H1 (cell line): ENCODE measurements around the gene ANXA6. TPM values are rescaled to one million over a fixed set of nuclear protein-coding genes. Genes with fewer than 3 reads are reported as not detected.

Source experiments
- CTCF ChIA-PET: fragments of 300-600 bp; sonication (Branson Sonifier 250); formaldehyde crosslinking; loops from one replicate; lab custom pipeline; 2021; ENCODE audit not compliant: partially characterized antibody; lab: Charles Lee
- POLR2A ChIA-PET: fragments of 300-600 bp; sonication (Branson Sonifier 250); formaldehyde crosslinking; loops from one replicate; lab custom pipeline; 2021; ENCODE audit warnings: inconsistent platforms; ENCODE audit not compliant: partially characterized antibody; lab: Charles Lee
- DNase-seq, 2 experiments: peaks; one replicate each; pipeline versions ENCODE4 v3.0.0 to v3.0.0-alpha.2; 2010 to 2022; ENCODE audit warnings: low spot score in 2 of 2, low read depth in 1 of 2, mixed read lengths in 1 of 2
- FAIRE-seq: peaks from 2 replicates; lab custom pipeline; 2011; peaks lifted over from hg19 to GRCh38; lab: Jason Lieb, UNC
- H2AFZ ChIP-seq: 2 replicates; pipeline ENCODE4 v1.8.1; 2012; ENCODE audit warnings: low read length, inconsistent platforms
- H2AK5ac ChIP-seq: 2 replicates; pipeline ENCODE4 v1.6.1; 2013; ENCODE audit warnings: low read depth, low read length
- H2BK120ac ChIP-seq: replicated peaks from 2 replicates; pipeline ENCODE3; 2013; ENCODE audit warnings: low read depth, low read length, inconsistent platforms
- H2BK12ac ChIP-seq: 2 replicates; pipeline ENCODE4 v1.6.1; 2013; ENCODE audit warnings: low read depth, low read length
- H2BK15ac ChIP-seq: 2 replicates; pipeline ENCODE4 v1.6.1; 2013; ENCODE audit warnings: low read length
- H2BK20ac ChIP-seq: 2 replicates; pipeline ENCODE4 v1.6.1; 2013; ENCODE audit warnings: low read length
- H2BK5ac ChIP-seq: 2 replicates; pipeline ENCODE4 v1.6.1; 2013; ENCODE audit warnings: low read depth, low read length
- H3K14ac ChIP-seq: 2 replicates; pipeline ENCODE4 v1.6.1; 2013; ENCODE audit warnings: inconsistent platforms; ENCODE audit not compliant: insufficient read length
- H3K18ac ChIP-seq: 2 replicates; pipeline ENCODE4 v1.6.1; 2013; ENCODE audit warnings: low read length; ENCODE audit errors: extremely low read depth
- H3K23ac ChIP-seq: 2 replicates; pipeline ENCODE4 v1.6.1; 2013; ENCODE audit warnings: inconsistent platforms; ENCODE audit not compliant: insufficient read length
- H3K23me2 ChIP-seq: 2 replicates; pipeline ENCODE4 v1.6.1; 2013; ENCODE audit warnings: low read depth, low read length
- H3K27ac ChIP-seq: 2 replicates; pipeline ENCODE4 v1.6.1; 2011; ENCODE audit warnings: low read depth, low read length, inconsistent platforms
- H3K27me3 ChIP-seq, 4 experiments: replicated peaks in 1 of 4; 1 replicate in 1 of 4; 2 replicates in 3 of 4; pipeline versions ENCODE4 v1.6.1 to v1.8.1; 2011 to 2013; ENCODE audit warnings: low read length in 3 of 4, mild to moderate bottlenecking in 3 of 4, inconsistent platforms in 2 of 4, mixed read lengths in 2 of 4, moderate library complexity in 1 of 4; ENCODE audit not compliant: control insufficient read depth in 3 of 4, insufficient read depth in 3 of 4; ENCODE audit errors: extremely low read depth in 1 of 4
- H3K36me3 ChIP-seq, 4 experiments: 2 replicates each; pipeline versions ENCODE4 v1.6.1 to v1.8.1; 2011 to 2013; ENCODE audit warnings: mild to moderate bottlenecking in 4 of 4, low read length in 3 of 4, moderate library complexity in 2 of 4, control low read depth in 1 of 4, inconsistent platforms in 1 of 4; ENCODE audit not compliant: insufficient read depth in 4 of 4, control insufficient read depth in 2 of 4
- H3K4ac ChIP-seq: replicated peaks from 2 replicates; pipeline ENCODE3; 2013; ENCODE audit warnings: low read length, low read depth, mixed read lengths, inconsistent platforms; ENCODE audit not compliant: insufficient read length
- H3K4me1 ChIP-seq, 4 experiments: replicated peaks in 1 of 4; 1 replicate in 1 of 4; 2 replicates in 3 of 4; pipeline versions ENCODE4 v1.6.1 to v1.8.1; 2011 to 2013; ENCODE audit warnings: low read length in 3 of 4, inconsistent platforms in 2 of 4, mixed read lengths in 1 of 4; ENCODE audit not compliant: insufficient read depth in 4 of 4, control insufficient read depth in 3 of 4
- H3K4me2 ChIP-seq, 2 experiments: 2 replicates each; pipeline versions ENCODE4 v1.6.1 to v1.8.1; 2011 to 2013; ENCODE audit warnings: low read depth in 2 of 2, low read length in 2 of 2, control low read depth in 1 of 2, inconsistent platforms in 1 of 2, mild to moderate bottlenecking in 1 of 2; ENCODE audit not compliant: insufficient read depth in 1 of 2
- H3K4me3 ChIP-seq, 4 experiments: fragments of 200-600, 300-600 bp in 1 of 4; sonication (generic), shearing (Covaris generic), sonication (Bioruptor Twin) in 1 of 4; 2 replicates each; pipeline versions ENCODE4 v1.5.1 to v1.8.1; 2011 to 2016; ENCODE audit warnings: low read length in 4 of 4, low read depth in 3 of 4, control low read depth in 2 of 4, inconsistent platforms in 2 of 4, mild to moderate bottlenecking in 2 of 4, mixed read lengths in 1 of 4, moderate library complexity in 1 of 4; ENCODE audit not compliant: insufficient read depth in 2 of 4; ENCODE audit errors: extremely low read depth in 1 of 4
- H3K56ac ChIP-seq: replicated peaks from 2 replicates; pipeline ENCODE3; 2013; ENCODE audit warnings: low read depth, mild to moderate bottlenecking, mixed read lengths, low read length, inconsistent platforms; ENCODE audit not compliant: insufficient read length
- H3K79me1 ChIP-seq: 2 replicates; pipeline ENCODE4 v1.6.1; 2013; ENCODE audit warnings: low read depth, low read length, control low read depth
- H3K79me2 ChIP-seq, 2 experiments: 2 replicates each; pipeline versions ENCODE4 v1.6.1 to v1.8.1; 2012 to 2013; ENCODE audit warnings: low read length in 2 of 2, mild to moderate bottlenecking in 2 of 2, inconsistent platforms in 1 of 2; ENCODE audit not compliant: insufficient read depth in 2 of 2, control insufficient read depth in 1 of 2
- H3K9ac ChIP-seq, 4 experiments: replicated peaks in 1 of 4; 1 replicate in 1 of 4; 2 replicates in 3 of 4; pipeline versions ENCODE4 v1.6.1 to v1.8.1; 2011 to 2013; ENCODE audit warnings: low read depth in 3 of 4, low read length in 3 of 4, control low read depth in 2 of 4, mild to moderate bottlenecking in 2 of 4, moderate library complexity in 2 of 4, inconsistent platforms in 1 of 4; ENCODE audit errors: extremely low read depth in 1 of 4
- H3K9me3 ChIP-seq, 2 experiments: 2 replicates each; pipeline versions ENCODE4 v1.6.1 to v1.8.1; 2012 to 2013; ENCODE audit warnings: mild to moderate bottlenecking in 2 of 2, moderate library complexity in 2 of 2, control low read depth in 1 of 2, inconsistent platforms in 1 of 2, low read depth in 1 of 2, low read length in 1 of 2, mixed read lengths in 1 of 2; ENCODE audit not compliant: insufficient read depth in 2 of 2
- H4K20me1 ChIP-seq, 2 experiments: replicated peaks in 1 of 2; 2 replicates each; pipeline versions ENCODE3 to v1.8.1; 2011 to 2013; ENCODE audit warnings: inconsistent platforms in 2 of 2, low read length in 2 of 2, mild to moderate bottlenecking in 1 of 2; ENCODE audit not compliant: insufficient read depth in 2 of 2, control insufficient read depth in 1 of 2
- H4K5ac ChIP-seq: 2 replicates; pipeline ENCODE4 v1.6.1; 2013; ENCODE audit warnings: low read length, low read depth, mixed read lengths, inconsistent platforms; ENCODE audit not compliant: insufficient read length
- H4K8ac ChIP-seq: 2 replicates; pipeline ENCODE4 v1.8.0; 2013; ENCODE audit warnings: mild to moderate bottlenecking, moderate library complexity, low read length, inconsistent platforms; ENCODE audit not compliant: insufficient read depth; ENCODE audit errors: extremely low read depth
- H4K91ac ChIP-seq: replicated peaks from 2 replicates; pipeline ENCODE3; 2013; ENCODE audit warnings: low read length, mixed read lengths, inconsistent platforms; ENCODE audit not compliant: insufficient read length
- ASH2L ChIP-seq: fragments of 200-600, 300-600 bp; sonication (generic); IDR thresholded peaks from one replicate; pipeline ENCODE4 v1.7.1; 2017; ENCODE audit warnings: low read length
- BACH1 ChIP-seq: IDR thresholded peaks from 2 replicates; pipeline ENCODE4 v1.6.1; 2012; ENCODE audit warnings: low read length, improper control_type of control experiment
- CBX5 ChIP-seq: fragments of 300-800, 300-1000 bp; sonication (generic); IDR thresholded peaks from 2 replicates; pipeline ENCODE4 v1.7.1; 2016; ENCODE audit warnings: antibody characterized with exemption, low read length, low read depth
- CREB1 ChIP-seq: IDR thresholded peaks from 2 replicates; pipeline ENCODE4 v1.6.1; 2012; ENCODE audit warnings: inconsistent platforms
- CTBP2 ChIP-seq: IDR thresholded peaks from 2 replicates; pipeline ENCODE4 v1.7.0; 2011; ENCODE audit warnings: borderline replicate concordance, mild to moderate bottlenecking, moderate library complexity, mixed read lengths, low read length; ENCODE audit not compliant: insufficient read depth, insufficient read length
- FOSL1 ChIP-seq: IDR thresholded peaks from 2 replicates; pipeline ENCODE4 v1.6.1; 2011; ENCODE audit warnings: mild to moderate bottlenecking, low read depth, low read length, moderate library complexity; ENCODE audit not compliant: insufficient read depth
- HDAC2 ChIP-seq, 2 experiments: fragments of 300-600 bp in 1 of 2; sonication (generic) in 1 of 2; IDR thresholded peaks; 2 replicates each; pipeline ENCODE4 v1.6.1; 2011 to 2012; ENCODE audit warnings: low read depth in 2 of 2, low read length in 2 of 2, mild to moderate bottlenecking in 2 of 2, moderate library complexity in 2 of 2, borderline replicate concordance in 1 of 2, inconsistent platforms in 1 of 2
- MAX ChIP-seq: IDR thresholded peaks from 2 replicates; pipeline ENCODE4 v1.6.1; 2012; ENCODE audit warnings: inconsistent platforms
- POU5F1 ChIP-seq: IDR thresholded peaks from 2 replicates; pipeline ENCODE4 v1.6.1; 2011; ENCODE audit warnings: low read depth, mild to moderate bottlenecking, low read length, moderate library complexity
- RAD21 ChIP-seq, 2 experiments: IDR thresholded peaks in 1 of 2; conservative IDR thresholded peaks in 1 of 2; 2 replicates each; pipeline ENCODE4 v1.6.1; 2011; ENCODE audit warnings: low read depth in 2 of 2, low read length in 2 of 2, improper control_type of control experiment in 1 of 2, inconsistent platforms in 1 of 2, mild to moderate bottlenecking in 1 of 2, moderate library complexity in 1 of 2
- TCF12 ChIP-seq: IDR thresholded peaks from 2 replicates; pipeline ENCODE4 v1.6.1; 2011; ENCODE audit warnings: low read depth, mild to moderate bottlenecking, low read length
- TEAD4 ChIP-seq: IDR thresholded peaks from 2 replicates; pipeline ENCODE4 v1.6.1; 2012; ENCODE audit warnings: low read depth, low read length, inconsistent platforms, mixed read lengths
- WGBS, 2 experiments: shearing (Covaris generic) in 1 of 2; methylation state at CpG; one replicate each; pipeline versions ENCODE4 v1.1.6 to v1.1.7; 2013 to 2015; ENCODE audit warnings: low lambda C conversion rate in 2 of 2, mixed read lengths in 2 of 2, inconsistent platforms in 1 of 2, low coverage in 1 of 2, missing lambda C conversion rate in 1 of 2; ENCODE audit not compliant: insufficient replicate concordance in 2 of 2, insufficient coverage in 1 of 2, insufficient read length in 1 of 2; ENCODE audit errors: extremely low coverage in 1 of 2, missing lambda C conversion rate in 1 of 2; 5-methylcytosine and 5-hydroxymethylcytosine counted together
- polyA plus RNA-seq, 7 experiments: library from polyadenylated mRNA; depleted of rRNA in 3 of 7; stranded (reverse) in 5 of 7; unstranded in 2 of 7; fragments of >200 nt in 5 of 7; fragments of 200-250 nt in 2 of 7; gene quantifications; 1 replicate in 5 of 7; 2 replicates in 1 of 7; 4 replicates in 1 of 7; pipeline versions ENCODE4 v1.2.1 to v1.2.3, GENCODE V29; 2011 to 2013; ENCODE audit warnings: missing spikeins in 2 of 7, mixed read lengths in 2 of 7
- total RNA-seq: library from RNA; stranded (reverse); fragmentation: NEBNext Ultra II Directional; extraction: Animal tissue kit (Norgen Biotek cat#: 25700); gene quantifications from 2 replicates; pipeline ENCODE4 v1.2.1, GENCODE V29; 2021

The ANXA6 gene
- total and polyA plus RNA-seq, 2 of the 8 experiments (the other 6 are each of a cell fraction or from before 2014, with no cell fraction given) = 61.3 to 78.6 TPM

- H4K91ac ChIP-seq = no peak overlapping the region
- no peak overlapping the region for H2AFZ ChIP-seq
- no peak overlapping the region for H3K18ac ChIP-seq
- H3K36me3 ChIP-seq = peaks cover 17 to 24% (median 19%) of the 10 kb centered on the region in 4 experiments
- no peak overlapping the region for H3K9ac ChIP-seq
- no peak overlapping the region for H2BK20ac ChIP-seq
- H2BK120ac ChIP-seq = no peak overlapping the region
- CTCF ChIA-PET = interaction anchor here (0.6 to 39.8 kb wide), 51 partner anchors 10 to 533 kb away, joined by 3 to 810 read pairs (median 4); partner anchors contain the start of genes ANXA6 and TNIP1
- H3K4ac ChIP-seq = no peak overlapping the region
- peak; percentile 24 for FAIRE-seq
- H3K27me3 ChIP-seq = no peaks in the 10 kb centered on the region
- no peak overlapping the region for H4K5ac ChIP-seq
- peak; percentile 29 to 85 for DNase-seq
- H2BK5ac ChIP-seq = no peak overlapping the region; the same call in 1 of the 2 replicates
- no peak overlapping the region for H3K56ac ChIP-seq
- H4K20me1 ChIP-seq = peaks cover 2% of the 10 kb centered on the region in 2 experiments
- 50% methylated on average over 8 of the region's 9 CpGs; no CpG with 5 or more reads in 1 of the 2 experiments for WGBS, 2 experiments
- H3K79me2 ChIP-seq = no peaks in the 10 kb centered on the region
- no peaks in the 10 kb centered on the region for H3K9me3 ChIP-seq
- H2BK15ac ChIP-seq = no peak overlapping the region
- H3K79me1 ChIP-seq = no peaks in the 10 kb centered on the region
- no peak overlapping the region for H3K4me2 ChIP-seq
- H2BK12ac ChIP-seq = no peak overlapping the region; the same call in 1 of the 2 replicates
- no peak overlapping the region for H3K4me3 ChIP-seq
- POLR2A ChIA-PET = interaction anchor here (0.6 to 2.2 kb wide), 8 partner anchors 9 to 103 kb away, joined by 3 to 11 read pairs (median 3); partner anchors contain the start of gene ANXA6
- H3K27ac ChIP-seq = no peak overlapping the region
- H4K8ac ChIP-seq = no peak overlapping the region
- no peak overlapping the region for H3K14ac ChIP-seq
- H3K23me2 ChIP-seq = no peaks in the 10 kb centered on the region; the same call in 1 of the 2 replicates
- no peak overlapping the region for H3K23ac ChIP-seq
- no peak overlapping the region for H2AK5ac ChIP-seq
- H3K4me1 ChIP-seq = peaks cover 0 to 3% (median 0%) of the 10 kb centered on the region in 4 experiments; a peak in 3 of 7 replicates
- TF ChIP-seq MAX (peak; percentile 35; the same call in 1 of the 2 replicates), CTBP2 (no peak), TEAD4 (no peak), FOSL1 (no peak), BACH1 (no peak), TCF12 (no peak), POU5F1 (no peak), RAD21 (IDR thresholded peaks at IDR 0.05 in 1 of 2, conservative IDR thresholded peaks at IDR 0.05 in 1 of 2; ENCODE audit: low read depth in 2 of 2, low read length in 2 of 2) (peak; percentile 85 to 90), CBX5 (no peak), CREB1 (peak; percentile 38; the same call in 1 of the 2 replicates), HDAC2 (IDR thresholded peaks at IDR 0.05; ENCODE audit: borderline replicate concordance in 1 of 2, low read depth in 2 of 2, low read length in 2 of 2) (no peak), ASH2L (no peak)
These were observed 31.4 kb downstream of the ANXA6 start for GRCh38 chr5:151126199-151126645.
